NB4 (cell line): Measurements from ENCODE around the gene STUM.

Experiments used
- CTCF ChIP-seq: IDR thresholded peaks from one replicate; pipeline ENCODE4 v1.5.1; 2012; ENCODE audit warnings: low read depth, low read length
- MAX ChIP-seq: IDR thresholded peaks from 2 replicates; pipeline ENCODE4 v1.6.1; 2011; ENCODE audit warnings: low read depth, low read length
- MYC ChIP-seq: IDR thresholded peaks from 2 replicates; pipeline ENCODE4 v1.6.1; 2011; ENCODE audit warnings: low read depth, low read length
- POLR2A ChIP-seq: IDR thresholded peaks from 2 replicates; pipeline ENCODE4 v1.6.1; 2011; ENCODE audit warnings: mild to moderate bottlenecking; ENCODE audit not compliant: insufficient read length; ENCODE audit errors: extremely low read depth

DNA sequence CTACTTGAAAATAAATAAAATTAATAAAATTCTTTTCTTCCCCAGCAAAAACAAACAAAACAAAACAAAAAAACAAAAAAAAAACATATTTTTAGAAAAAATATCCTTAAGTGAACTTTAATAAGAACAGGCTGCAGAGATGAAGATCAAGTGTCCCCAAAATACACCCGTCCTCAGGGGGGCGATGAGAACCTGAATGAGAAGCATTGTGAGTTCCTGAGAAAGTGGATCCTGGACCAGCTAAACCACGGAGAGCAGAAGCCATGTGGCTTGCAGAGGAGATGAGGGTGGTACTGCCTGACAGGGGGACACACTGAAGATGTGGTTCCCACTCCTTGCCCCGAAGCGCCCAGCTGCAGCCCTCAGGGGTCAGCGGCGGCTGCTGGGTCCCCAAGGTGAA, 101.2 kb downstream of the STUM start:
- TF ChIP-seq CTCF (peak; percentile 18), POLR2A (no peak), MYC (no peak), MAX (peak; percentile 42; the same call in 1 of the 2 replicates)
